CD4-positive, alpha-beta T cell treated with Interleukin-21 for 1 hour (primary cell): ENCODE measurements around the gene HPS3.

Experiments used
- DNase-seq: peaks from one replicate; pipeline ENCODE4 v3.0.0-alpha.2; 2020

HPS3 gene

GRCh38 chr3:149122721-149123578 lies 6.5 kb upstream of the HPS3 start:
- DNase-seq: no peak

GRCh38 chr3:149128821-149129220 lies 617 bp upstream of the HPS3 start:
- DNase-seq: no peak

GRCh38 chr3:149131589-149131988 lies 2.2 kb downstream of the HPS3 start:
- no peak for DNase-seq

GRCh38 chr3:149134575-149134974 lies 5.1 kb downstream of the HPS3 start:
- DNase-seq: no peak

- no peak for DNase-seq
Measured at GRCh38 chr3:149142682-149143081, 13.2 kb downstream of the HPS3 start.

- no peak for DNase-seq
Measured at GRCh38 chr3:149145356-149145755, 15.9 kb downstream of the HPS3 start.

- peak; percentile 29 for DNase-seq
Measured at GRCh38 chr3:149145974-149146373, 16.5 kb downstream of the HPS3 start.

- DNase-seq: no peak
Measured at GRCh38 chr3:149150436-149150835, 21.0 kb downstream of the HPS3 start.

GRCh38 chr3:149151843-149152242 lies 22.4 kb downstream of the HPS3 start:
- no peak for DNase-seq

GRCh38 chr3:149152420-149152819 lies 23.0 kb downstream of the HPS3 start:
- DNase-seq: no peak

- DNase-seq: no peak
Measured at GRCh38 chr3:149153402-149153801, 24.0 kb downstream of the HPS3 start.

- DNase-seq: no peak
Measured at GRCh38 chr3:149160754-149161300, 31.4 kb downstream of the HPS3 start.

- DNase-seq: no peak
Measured at GRCh38 chr3:149162007-149162406, 32.6 kb downstream of the HPS3 start.

- no peak for DNase-seq
Measured at GRCh38 chr3:149163066-149163465, 33.6 kb downstream of the HPS3 start.

- DNase-seq: no peak
Measured at GRCh38 chr3:149167898-149168297, 38.5 kb downstream of the HPS3 start.

GRCh38 chr3:149170672-149171071 lies 41.2 kb downstream of the HPS3 start:
- no peak for DNase-seq

- peak; percentile 7 for DNase-seq
Measured at GRCh38 chr3:149174901-149175300, 45.5 kb downstream of the HPS3 start.

GRCh38 chr3:149177122-149177521 lies 47.7 kb downstream of the HPS3 start:
- DNase-seq: no peak

- no peak for DNase-seq
Measured at GRCh38 chr3:149179220-149179619, 49.8 kb downstream of the HPS3 start.

- no peak for DNase-seq
Measured at GRCh38 chr3:149180057-149180573, 50.7 kb downstream of the HPS3 start.

- no peak for DNase-seq
Measured at GRCh38 chr3:149181182-149181581, 51.7 kb downstream of the HPS3 start.

- no peak for DNase-seq
Measured at GRCh38 chr3:149186219-149186618, 56.8 kb downstream of the HPS3 start.

- no peak for DNase-seq
Measured at GRCh38 chr3:149186721-149187120, 57.3 kb downstream of the HPS3 start.

- no peak for DNase-seq
Measured at GRCh38 chr3:149188494-149188893, 59.1 kb downstream of the HPS3 start.
